Activated CD8-positive, alpha-beta memory T cell treated with anti-CD3 and anti-CD28 coated beads, Interleukin-2, amount 50 U/mL, for 4 hours (primary cell): ENCODE measurements around the gene ZAP70.
A peak's percentile ranks its signal among the peaks of the same experiment; 100 is the strongest.

ENCODE experiments used
- DNase-seq: peaks from one replicate; pipeline ENCODE4 v3.0.0-alpha.2; 2020

Gene ZAP70

GRCh38 chr2:97755491-97755890, 42.1 kb downstream of the ZAP70 start:
- DNase-seq, result no peak

- DNase-seq, result no peak
Observed at GRCh38 chr2:97757062-97757461, 43.7 kb downstream of the ZAP70 start.

GRCh38 chr2:97758131-97758705, 44.8 kb downstream of the ZAP70 start:
- DNase-seq, result no peak

- no peak for DNase-seq
Observed at GRCh38 chr2:97759727-97760407, 46.5 kb downstream of the ZAP70 start.

- DNase-seq, result no peak
Observed at GRCh38 chr2:97760480-97761049, 47.2 kb downstream of the ZAP70 start.

GRCh38 chr2:97761192-97761591, 47.8 kb downstream of the ZAP70 start:
- peak; percentile 48 for DNase-seq

- DNase-seq, result no peak
Observed at GRCh38 chr2:97763176-97763845, 49.9 kb downstream of the ZAP70 start.

GRCh38 chr2:97764559-97765263, 51.3 kb downstream of the ZAP70 start:
- no peak for DNase-seq

GRCh38 chr2:97765933-97766332, 52.6 kb downstream of the ZAP70 start:
- DNase-seq, result no peak

GRCh38 chr2:97766567-97766966, 53.2 kb downstream of the ZAP70 start:
- DNase-seq, result no peak

- DNase-seq, result no peak
Observed at GRCh38 chr2:97769308-97769707, 55.9 kb downstream of the ZAP70 start.

- DNase-seq, result no peak
Observed at GRCh38 chr2:97769711-97770110, 56.3 kb downstream of the ZAP70 start.

GRCh38 chr2:97770445-97770844, 57.1 kb downstream of the ZAP70 start:
- DNase-seq, result no peak

GRCh38 chr2:97774425-97774824, 61.0 kb downstream of the ZAP70 start:
- no peak for DNase-seq

- DNase-seq, result no peak
Observed at GRCh38 chr2:97775074-97775473, 61.7 kb downstream of the ZAP70 start.

- DNase-seq, result no peak
Observed at GRCh38 chr2:97779141-97779540, 65.8 kb downstream of the ZAP70 start.

GRCh38 chr2:97781981-97782380, 68.6 kb downstream of the ZAP70 start:
- DNase-seq, result no peak

GRCh38 chr2:97784953-97785352, 71.6 kb downstream of the ZAP70 start:
- no peak for DNase-seq

GRCh38 chr2:97785818-97786217, 72.4 kb downstream of the ZAP70 start:
- no peak for DNase-seq

GRCh38 chr2:97788986-97789644, 75.7 kb downstream of the ZAP70 start:
- no peak for DNase-seq
